GM18870 (cell line): ENCODE results near the gene MBOAT2.
"Not testable (repeated sequence)": the region's sequence is repeated elsewhere in the genome, so short reads cannot be mapped to it uniquely, and the experiment has no call there.

ENCODE experiments used
- ATAC-seq: cut with Tn5 transposase; IDR thresholded peaks from one replicate; pipeline ENCODE4 v1.9.1; 2021; ENCODE audit warnings: moderate library complexity; ENCODE audit not compliant: unreplicated experiment

Gene MBOAT2

DNA sequence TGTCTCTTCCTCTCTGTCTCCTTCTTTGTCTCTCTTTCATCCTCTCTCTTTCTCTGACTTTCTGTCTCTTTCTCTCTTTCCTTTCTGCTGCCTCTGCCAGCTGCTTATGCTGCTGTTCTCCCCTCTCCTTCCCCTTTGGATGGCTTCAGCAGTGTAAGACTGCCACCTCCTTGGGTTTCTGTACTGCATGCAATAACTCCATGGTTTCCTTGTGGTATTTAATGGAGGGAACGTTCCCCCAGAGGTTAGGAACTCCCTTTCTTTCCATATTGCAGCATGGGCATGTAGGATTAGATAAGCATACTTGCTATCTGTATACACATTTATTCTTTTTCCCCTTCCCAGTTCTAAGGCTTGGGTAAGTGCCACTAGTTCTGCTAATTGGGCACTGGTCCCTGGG is 106.3 kb downstream of the MBOAT2 start:
- ATAC-seq, result not testable (repeated sequence)

DNA sequence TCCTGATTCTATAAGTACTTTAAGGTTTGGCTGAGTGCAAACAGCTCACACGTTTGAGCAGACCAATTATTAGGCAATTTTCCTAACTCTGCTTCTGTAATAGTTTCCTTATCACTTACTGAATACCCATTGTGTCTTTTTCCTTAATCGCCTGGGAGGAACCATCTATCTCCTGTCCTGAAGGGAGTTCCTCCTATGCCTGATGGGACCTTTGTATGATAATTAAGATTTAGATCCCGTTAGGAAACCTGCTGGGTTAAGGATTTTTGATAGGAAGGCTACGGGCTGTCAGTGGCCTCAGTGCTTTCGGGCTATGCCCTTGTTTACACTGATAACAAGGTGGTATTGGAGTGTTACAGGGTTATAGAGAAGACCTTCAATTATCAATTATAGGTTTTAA is 106.8 kb downstream of the MBOAT2 start:
- not testable (repeated sequence) for ATAC-seq

DNA sequence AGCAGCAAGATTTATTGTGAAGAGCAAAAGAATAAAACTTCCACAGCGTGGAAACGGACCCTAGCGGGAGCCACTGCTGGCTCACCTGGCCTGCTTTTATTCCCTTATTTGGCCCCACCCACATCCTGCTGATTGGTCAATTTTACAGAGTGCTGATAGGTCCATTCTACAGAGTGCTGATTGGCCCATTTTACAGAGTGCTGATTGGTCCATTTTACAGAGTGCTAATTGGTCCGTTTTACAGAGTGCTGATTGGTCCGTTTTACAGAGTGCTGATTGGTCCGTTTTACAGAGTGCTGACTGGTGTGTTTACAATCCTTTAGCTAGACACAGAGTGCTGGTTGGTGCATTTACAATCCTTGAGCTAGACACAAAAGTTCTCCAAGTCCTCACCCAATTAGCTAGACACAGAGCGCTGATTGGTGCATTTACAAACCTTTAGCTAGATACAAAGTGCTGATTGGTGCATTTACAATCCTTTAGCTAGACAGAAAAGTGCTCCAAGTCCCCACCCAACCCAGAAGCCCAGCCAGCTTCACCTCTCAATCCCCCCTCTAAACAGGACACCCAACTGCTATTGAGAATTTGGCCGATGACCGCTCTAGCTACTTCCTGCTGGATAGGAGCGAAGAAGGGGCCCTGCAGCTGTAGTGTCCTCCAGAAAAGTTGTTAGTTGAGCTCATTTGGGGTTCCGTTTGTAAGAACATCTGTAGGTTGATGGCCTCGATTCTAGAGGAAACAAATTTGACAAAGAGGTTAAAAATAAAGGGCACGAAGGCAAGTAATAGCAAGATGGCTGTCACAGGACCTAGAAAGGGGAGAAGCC is 108.2 kb downstream of the MBOAT2 start:
- not testable (repeated sequence) for ATAC-seq

DNA sequence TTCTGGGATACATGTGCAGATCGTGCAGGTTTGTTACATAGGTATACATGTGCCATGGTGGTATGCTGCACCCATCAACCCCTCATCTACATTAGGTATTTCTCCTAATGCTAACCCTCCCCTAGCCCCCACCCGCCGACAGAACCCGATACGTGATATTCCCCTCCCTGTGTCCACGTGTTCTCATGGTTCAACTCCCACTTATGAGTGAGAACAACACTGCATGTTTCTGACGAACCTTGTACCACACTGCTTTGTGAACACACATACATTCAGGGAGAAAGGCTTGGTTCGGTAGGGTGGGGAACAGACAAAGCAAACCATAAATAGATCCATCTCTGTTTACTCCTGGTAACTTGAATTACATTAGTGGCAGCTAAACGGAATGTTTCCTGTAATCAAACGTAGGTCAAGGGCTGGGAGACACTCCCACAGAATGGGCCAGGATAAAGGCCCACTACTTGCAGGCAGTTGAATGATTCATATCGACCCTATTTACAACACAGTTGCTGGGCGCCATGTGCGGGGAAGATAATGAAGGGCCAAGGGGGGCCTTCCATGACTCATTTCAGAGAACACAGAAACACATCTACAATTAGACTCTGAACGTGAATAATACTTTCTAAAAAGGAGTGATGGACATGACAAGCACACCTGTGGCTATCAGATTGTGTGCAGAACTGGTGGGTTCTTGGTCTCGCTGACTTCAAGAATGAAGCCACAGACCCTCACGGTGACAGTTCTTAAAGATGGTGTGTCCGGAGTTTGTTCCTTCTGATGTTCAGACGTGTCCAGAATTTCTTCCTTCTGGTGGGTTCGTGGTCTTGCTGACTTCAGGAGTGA is 109.3 kb downstream of the MBOAT2 start:
- no peak for ATAC-seq

DNA sequence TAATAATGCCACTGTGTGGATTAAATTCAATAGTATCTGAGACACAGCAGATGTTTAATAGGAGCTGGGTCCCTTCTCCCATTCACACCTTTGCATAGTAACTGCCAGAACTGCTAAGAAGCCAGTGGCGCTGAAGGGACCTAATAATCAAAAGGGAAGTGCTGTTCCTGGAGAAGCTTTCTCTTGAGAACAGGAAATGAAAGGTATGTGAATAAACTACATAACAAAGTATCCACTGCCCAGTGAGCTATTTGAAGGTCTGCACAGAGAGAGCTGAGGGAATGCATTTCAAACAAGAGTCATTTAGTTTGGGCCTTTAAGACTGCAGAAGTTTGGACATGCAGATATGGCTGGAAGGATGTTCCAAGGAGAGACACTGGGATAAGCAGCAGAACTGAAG is 110.0 kb downstream of the MBOAT2 start:
- no peak for ATAC-seq

DNA sequence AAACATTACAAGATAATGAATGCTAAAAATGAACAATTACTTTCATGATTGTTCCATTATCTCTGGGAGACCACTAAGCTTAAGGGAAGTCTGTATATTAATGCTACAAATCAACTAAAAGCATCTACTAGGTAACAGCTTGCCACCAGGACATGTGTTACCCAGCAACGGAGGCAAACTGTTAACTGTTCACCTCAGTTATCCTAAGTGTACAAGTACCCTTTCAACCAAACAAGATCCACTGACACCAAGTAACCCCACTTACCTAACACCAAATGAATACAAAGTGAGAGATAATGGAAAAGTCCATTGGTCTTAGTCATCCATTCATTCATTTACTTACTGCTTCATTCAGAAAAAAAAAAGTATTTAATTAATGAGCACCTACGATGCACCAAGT is 111.4 kb downstream of the MBOAT2 start:
- ATAC-seq, result no peak

DNA sequence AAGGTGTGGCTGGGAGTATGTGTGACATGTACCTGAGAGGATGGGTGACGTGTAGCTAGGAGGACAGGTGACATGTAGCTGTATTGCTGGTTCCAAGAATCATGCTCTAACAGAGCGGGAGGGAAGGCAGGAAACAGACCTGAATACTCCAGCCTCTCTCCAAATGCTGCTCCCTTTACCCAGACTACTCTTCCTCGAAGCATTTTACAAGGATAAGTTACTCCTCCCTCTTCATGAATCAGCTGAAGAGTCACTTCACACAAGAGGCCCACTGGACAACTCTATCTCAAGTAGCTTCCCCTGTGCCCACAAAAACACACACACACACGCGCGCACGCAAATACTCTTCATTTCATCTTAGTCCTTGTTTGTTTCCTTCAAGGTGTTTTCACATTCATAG is 113.5 kb downstream of the MBOAT2 start:
- no peak for ATAC-seq

DNA sequence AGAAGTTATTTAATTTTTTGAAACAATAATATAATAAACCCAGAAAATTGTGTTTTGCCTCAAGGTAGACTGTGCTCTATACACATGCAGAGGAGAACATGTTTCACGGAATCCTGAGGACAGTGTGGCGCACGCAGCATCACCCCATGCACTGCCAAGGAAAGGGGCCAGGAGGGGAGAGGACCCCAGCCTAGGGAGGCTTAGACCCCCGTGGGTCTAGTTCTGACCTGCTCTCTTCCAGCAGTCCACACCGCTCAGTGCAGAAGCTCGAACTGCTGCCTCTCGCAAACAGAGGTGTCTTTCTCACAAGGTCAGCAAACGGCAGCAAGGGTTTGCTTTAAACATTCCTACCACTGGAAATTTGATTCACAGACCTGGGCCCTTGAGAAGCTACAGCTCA is 114.5 kb downstream of the MBOAT2 start:
- ATAC-seq, result no peak

DNA sequence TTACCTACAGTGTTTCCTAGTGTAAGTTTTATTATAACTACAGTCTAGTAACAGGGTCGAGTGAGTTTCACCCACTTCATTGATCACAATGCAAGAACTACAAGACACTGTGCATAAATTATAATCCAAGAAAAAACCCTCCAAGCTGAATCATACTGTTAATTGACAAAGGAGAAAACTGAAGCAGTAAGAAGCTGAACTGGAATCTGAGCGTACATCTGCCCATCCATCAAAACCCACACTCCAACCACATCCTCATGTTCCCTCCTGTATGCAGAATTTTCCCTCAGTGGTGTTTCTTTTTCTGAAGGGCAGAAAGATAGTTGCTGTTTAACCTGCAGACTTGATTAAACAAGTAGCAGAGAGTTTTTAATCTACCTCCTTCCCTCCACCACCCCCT is 116.6 kb downstream of the MBOAT2 start:
- ATAC-seq, result no peak

DNA sequence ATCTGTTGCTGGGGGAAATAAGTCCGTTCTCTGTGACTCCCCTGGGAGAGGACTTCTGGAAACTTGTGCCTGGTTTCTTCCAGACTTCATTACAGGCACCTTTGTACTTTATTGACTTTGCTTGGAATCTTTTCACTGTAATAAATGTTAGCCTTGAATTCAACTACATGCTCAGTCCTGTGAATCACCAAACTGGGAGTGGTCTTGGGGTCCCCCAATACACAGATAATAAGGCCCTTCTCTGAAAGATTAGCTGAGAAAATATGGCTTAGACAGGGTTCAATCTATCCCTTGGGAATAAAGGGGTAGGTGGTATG is 117.3 kb downstream of the MBOAT2 start:
- ATAC-seq, result no peak

DNA sequence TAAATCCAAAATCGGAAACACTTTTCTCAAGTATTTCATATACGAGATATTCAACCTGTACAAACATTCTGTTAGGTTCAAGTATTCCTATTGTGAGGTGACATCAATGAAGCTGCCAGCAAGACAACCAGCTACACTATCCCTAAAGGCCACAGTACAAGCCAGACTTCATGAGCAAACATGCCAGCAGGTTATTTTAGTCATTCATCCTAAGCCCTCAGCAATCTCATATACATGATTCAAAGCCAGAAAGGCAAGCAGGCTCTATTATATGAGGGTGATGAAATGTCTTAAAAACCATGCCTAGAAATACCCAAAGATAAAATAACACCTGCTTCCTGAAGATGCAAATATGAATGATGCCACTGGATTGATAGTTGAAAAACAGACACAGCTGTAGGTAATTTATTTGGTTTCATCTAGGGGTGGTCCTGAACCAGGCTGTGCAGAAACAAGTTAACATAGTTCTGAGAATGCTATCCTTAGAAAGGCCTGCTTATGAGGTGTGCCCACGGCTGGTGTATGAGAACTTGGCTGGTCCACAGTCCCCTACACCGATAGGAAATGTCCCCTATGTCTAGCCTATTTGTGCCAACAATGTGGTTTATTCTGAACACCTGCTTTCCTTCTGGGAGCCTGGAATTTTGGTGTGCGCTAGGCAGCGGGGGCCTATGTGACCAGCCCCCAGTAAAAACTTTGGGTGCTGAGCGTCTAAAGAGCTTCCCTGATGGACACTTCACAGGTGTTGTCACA is 117.9 kb downstream of the MBOAT2 start:
- no peak for ATAC-seq

DNA sequence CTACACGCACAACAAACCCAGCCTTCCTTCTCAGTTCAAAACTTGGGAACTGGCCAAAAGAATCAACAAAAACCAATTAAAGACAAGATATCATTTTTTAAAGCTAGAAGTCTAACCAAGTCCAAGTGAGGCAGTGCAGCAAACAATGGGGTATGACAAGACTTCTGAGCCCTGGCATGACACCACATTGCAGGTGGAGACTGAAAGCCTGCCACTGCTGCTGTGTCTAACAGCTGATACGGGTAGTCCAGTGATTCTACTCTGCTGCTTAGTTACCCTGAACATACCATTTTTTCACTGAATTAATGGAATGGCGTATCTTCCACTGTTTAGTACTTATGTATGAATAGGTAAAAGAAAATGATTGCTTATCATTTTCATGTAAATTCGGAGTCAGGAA is 118.7 kb downstream of the MBOAT2 start:
- no peak for ATAC-seq

DNA sequence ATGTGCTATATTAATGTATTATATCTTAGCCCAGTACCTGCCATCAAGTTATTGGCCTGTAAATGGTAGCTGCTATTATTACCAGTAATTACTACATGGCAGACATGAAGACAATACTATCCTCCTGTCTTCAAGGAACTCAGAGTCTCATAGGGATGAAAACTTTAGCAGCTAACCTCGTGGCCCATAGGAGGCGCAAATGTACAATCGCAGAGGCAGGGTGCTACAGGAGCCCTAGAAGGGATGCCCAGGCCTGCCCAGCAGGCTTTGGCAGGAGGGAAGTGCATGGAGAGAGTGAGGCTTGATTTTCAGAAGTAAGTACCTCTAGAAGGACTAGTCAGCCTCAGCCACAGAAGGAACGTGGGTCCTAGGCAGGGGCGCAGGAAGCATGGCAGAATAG is 121.4 kb downstream of the MBOAT2 start:
- no peak for ATAC-seq

DNA sequence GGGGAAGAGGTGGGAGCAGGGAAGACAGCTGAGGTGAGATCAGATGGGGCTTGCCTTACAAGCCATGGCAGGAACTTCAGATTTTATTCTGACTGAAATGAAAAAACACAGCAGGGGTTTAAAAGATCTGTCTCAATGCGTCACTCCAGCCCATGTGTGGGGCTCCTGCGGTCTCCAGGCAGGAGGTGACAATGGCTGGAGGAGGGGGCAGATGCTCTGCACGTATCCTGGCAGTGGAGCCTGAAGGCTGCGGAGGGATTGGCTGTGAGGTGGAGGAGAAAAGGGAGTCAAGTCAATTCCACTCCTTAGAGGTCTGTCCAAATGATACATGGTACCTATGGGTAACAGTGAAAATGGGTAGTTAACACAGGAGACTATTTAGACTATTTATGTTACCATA is 125.6 kb downstream of the MBOAT2 start:
- ATAC-seq, result no peak

DNA sequence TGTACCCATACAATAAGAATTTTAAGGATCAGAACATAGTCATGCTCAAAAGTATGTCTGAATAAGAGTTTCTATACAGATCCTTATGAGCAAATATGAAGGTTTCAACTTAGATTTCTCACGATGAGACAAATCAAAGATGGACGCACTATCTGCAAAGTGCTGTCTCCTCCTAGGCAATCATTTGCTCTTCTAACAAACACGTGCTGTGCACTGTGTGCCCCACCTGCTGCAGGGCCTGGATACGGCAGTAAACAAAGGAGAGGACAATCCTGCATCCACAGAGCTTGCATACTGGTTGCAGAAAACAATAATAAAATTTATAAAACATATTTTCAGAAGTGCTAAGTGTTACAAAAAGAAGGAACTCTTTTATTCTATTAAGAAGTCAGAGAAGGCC is 126.2 kb downstream of the MBOAT2 start:
- no peak for ATAC-seq

DNA sequence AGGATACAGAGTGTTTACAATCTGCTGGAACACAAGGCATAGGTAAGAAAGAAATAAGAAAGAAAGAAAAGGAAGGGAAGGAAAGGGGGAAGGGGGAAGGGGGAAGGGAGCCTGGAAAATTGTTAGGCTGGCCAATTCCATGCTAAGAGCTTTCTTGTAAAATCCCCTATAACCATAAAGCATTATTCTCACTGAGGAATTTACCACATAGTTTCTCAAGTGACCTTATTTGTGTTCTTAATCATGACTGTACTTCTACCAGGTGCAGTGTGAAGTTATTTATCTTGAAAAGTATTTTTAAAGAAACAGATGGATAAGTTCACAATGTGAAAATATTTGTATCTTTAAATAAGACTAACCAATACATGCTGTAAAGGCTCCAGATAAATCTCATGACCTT is 126.9 kb downstream of the MBOAT2 start:
- no peak for ATAC-seq

DNA sequence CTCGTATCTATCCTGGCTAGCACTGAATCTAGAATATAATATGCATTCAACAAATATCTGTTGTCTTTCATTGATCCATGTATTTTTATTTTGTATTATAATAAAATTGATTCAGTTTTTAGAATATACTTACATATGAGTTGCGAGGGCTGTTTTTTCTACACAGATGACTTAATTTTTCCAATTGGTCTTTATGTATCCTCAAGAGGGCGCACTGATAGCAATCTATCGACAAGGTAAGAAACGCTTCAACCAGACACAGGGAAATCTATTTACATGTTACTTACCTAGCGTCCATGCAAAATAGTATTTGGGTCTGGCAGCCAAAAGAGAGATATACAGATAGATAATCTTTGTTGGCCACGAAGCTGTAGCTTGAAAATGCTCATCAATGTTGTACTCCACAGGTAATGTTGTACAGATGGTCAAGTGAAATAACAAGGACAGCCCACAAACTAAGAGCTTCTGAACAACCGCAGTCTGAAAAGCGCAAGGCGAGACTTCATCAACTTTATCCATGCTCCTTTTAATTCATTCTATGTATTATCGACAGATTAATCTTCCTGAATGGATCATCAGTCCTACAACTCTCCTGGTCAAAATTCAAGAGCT is 130.6 kb downstream of the MBOAT2 start:
- ATAC-seq, result no peak

DNA sequence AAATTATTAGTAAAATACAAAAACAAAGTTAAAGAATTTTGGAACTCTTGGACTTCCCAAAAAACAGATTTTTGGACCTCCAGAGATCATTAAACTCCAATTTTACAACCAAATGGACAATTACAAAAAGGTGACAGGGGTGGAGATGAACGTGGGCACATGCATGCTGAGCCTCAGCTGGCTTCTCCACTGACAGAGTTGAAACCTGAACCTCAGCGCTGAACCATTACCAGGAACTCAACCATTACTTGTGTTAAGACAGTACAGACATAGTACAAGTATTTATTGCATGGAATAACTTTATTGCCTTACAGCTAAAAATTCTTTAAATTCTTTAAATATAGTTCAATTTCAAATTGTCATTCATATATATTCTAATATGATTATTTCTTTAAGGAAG is 133.0 kb downstream of the MBOAT2 start:
- ATAC-seq, result no peak

DNA sequence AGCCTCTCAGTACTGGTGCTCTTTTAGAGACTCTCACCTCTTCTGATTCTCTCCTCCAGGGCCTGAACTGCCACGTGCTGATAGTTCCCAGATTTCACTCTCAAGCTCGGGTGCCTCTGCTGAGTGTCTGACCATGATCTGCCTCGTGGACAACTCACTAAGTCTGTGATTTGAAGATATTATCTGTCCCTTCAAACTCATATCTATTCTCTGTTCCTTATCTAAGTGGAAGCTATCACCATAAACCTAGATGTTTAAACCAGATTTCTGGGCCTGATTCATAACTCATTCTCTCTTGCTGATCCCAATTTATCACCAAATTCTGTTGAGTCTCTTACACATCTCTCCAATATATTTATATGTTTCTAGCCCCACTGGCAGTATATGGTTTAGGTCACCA is 136.1 kb downstream of the MBOAT2 start:
- ATAC-seq, result no peak

DNA sequence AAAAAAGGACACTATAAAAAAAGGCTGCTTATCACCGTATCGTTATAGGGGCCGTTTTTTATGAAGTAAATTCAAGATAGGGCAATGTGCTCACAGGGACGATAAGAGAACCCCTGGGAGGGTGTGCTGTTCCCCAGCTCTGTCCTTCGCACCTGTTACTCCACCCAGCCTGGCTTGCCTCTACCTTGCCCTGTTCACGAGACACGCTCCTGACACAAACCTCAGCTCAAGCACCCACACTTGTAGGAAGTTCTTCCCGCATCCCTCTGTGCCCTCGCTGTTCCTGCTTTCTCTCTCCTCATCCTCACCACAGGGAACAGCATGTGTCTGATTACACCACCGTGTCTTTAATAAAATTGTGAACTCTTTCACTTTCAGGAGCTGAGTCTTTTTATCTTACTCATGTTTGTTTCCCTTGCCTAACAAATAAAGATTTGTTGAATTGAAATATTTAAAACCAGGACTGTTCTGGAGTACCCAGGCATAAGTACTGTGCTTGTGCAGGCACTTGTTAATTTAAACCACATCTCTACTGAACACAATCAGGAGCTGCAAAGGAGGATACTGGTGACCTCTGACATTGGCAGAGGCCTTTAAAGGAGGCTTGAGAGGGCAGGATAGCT is 140.0 kb downstream of the MBOAT2 start:
- ATAC-seq, result no peak

DNA sequence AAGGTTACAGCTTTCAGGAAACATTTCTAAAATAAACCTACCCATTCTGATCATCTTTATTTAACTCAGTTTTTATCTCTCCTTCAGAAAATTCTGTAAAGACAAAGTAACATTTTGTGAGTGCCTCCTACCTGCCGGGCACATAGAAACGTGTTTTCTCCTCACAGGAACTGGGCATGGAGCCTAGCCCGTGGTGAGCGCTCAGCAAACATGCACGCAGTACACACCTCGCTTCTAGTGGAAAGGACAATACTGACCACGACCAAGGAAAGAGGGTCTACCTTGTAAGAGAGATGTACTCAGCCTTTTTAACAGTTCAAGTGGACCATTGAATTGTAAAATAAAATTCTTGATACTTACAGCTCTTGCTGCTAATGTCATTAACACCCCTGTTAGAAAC is 141.3 kb downstream of the MBOAT2 start:
- no peak for ATAC-seq
